Muscle layer of colon (tissue), 2 donors: ENCODE data around the gene SLC39A9.
"Not testable (repeated sequence)": the region's sequence is repeated elsewhere in the genome, so short reads cannot be mapped to it uniquely, and the experiment has no call there.

Experiments used
- H3K27ac ChIP-seq: one replicate; pipeline ENCODE4 v1.7.0; 2013; ENCODE audit warnings: low read depth, mild to moderate bottlenecking, low read length, moderate library complexity
- H3K27me3 ChIP-seq, 2 donors: one replicate each; pipeline ENCODE4 v1.7.0; 2013; ENCODE audit warnings: low read length in 2 of 2, mild to moderate bottlenecking in 2 of 2; ENCODE audit not compliant: insufficient read depth in 2 of 2, control insufficient read depth in 1 of 2
- H3K36me3 ChIP-seq: one replicate; pipeline ENCODE4 v1.7.0; 2013; ENCODE audit warnings: mild to moderate bottlenecking, low read length; ENCODE audit not compliant: insufficient read depth
- H3K4me1 ChIP-seq: one replicate; pipeline ENCODE4 v1.7.0; 2013; ENCODE audit warnings: mild to moderate bottlenecking, low read length; ENCODE audit not compliant: insufficient read depth
- H3K4me3 ChIP-seq, 2 donors: one replicate each; pipeline ENCODE4 v1.7.0; 2013; ENCODE audit warnings: low read length in 2 of 2, low read depth in 1 of 2, mild to moderate bottlenecking in 1 of 2, moderate library complexity in 1 of 2
- H3K9ac ChIP-seq: one replicate; pipeline ENCODE4 v1.7.0; 2013; ENCODE audit warnings: low read length
- H3K9me3 ChIP-seq: one replicate; pipeline ENCODE4 v1.7.0; 2013; ENCODE audit warnings: mild to moderate bottlenecking, low read length
- donor health status: abdominal sarcoma.
- donor health status: Adenocarcinoma of cecum.

Gene SLC39A9

GRCh38 chr14:69399750-69400149 is 1.3 kb downstream of the SLC39A9 start:
- Histone ChIP-seq H3K4me3 (peak overlapping the region; percentile 73 to 91), H3K4me1 (peaks cover 46% of the 10 kb centered on the region), H3K27me3 (no peaks in the 10 kb centered on the region), H3K36me3 (peaks cover 15% of the 10 kb centered on the region), H3K27ac (no peak overlapping the region), H3K9me3 (no peaks in the 10 kb centered on the region), H3K9ac (no peak overlapping the region)

GRCh38 chr14:69400154-69400553 is 1.7 kb downstream of the SLC39A9 start:
- H3K4me1 ChIP-seq: peaks cover 46% of the 10 kb centered on the region
- H3K4me3 ChIP-seq: peak overlapping the region in 1 of 2 donors; percentile 91
- H3K36me3 ChIP-seq: peaks cover 11% of the 10 kb centered on the region
- H3K9ac ChIP-seq: no peak overlapping the region
- no peak overlapping the region for H3K27ac ChIP-seq
- H3K27me3 ChIP-seq: no peaks in the 10 kb centered on the region
- H3K9me3 ChIP-seq: no peaks in the 10 kb centered on the region

- Histone ChIP-seq H3K9ac (no peak overlapping the region), H3K27ac (no peak overlapping the region), H3K27me3 (no peaks in the 10 kb centered on the region), H3K4me1 (peaks cover 34% of the 10 kb centered on the region), H3K36me3 (no peaks in the 10 kb centered on the region), H3K9me3 (no peaks in the 10 kb centered on the region), H3K4me3 (no peak overlapping the region)
Observed at GRCh38 chr14:69401841-69402240, 3.3 kb downstream of the SLC39A9 start.

DNA sequence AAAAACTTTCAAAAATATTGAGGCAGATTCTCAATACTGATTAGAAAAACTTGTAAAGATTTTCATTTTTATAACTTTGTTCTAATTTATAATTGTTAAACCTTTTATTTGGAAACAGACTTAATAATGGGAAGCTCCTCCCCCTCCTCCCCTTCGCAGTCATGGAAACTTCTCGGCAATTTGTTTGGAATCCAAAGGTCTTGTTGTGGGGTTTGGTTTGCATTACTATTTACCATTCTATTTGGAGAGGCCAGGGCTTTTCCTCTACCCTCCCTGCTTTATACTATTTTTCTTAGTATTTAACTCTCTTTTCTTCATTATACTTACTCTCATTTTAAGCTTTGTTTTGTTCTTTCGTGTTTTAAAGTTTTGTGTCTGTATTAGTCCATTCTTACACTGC is 6.0 kb downstream of the SLC39A9 start:
- H3K27me3 ChIP-seq: no peaks in the 10 kb centered on the region
- H3K4me3 ChIP-seq: no peak overlapping the region
- H3K9ac ChIP-seq: no peak overlapping the region
- H3K4me1 ChIP-seq: peaks cover 22% of the 10 kb centered on the region
- H3K36me3 ChIP-seq: no peaks in the 10 kb centered on the region
- no peaks in the 10 kb centered on the region for H3K9me3 ChIP-seq
- H3K27ac ChIP-seq: no peak overlapping the region

DNA sequence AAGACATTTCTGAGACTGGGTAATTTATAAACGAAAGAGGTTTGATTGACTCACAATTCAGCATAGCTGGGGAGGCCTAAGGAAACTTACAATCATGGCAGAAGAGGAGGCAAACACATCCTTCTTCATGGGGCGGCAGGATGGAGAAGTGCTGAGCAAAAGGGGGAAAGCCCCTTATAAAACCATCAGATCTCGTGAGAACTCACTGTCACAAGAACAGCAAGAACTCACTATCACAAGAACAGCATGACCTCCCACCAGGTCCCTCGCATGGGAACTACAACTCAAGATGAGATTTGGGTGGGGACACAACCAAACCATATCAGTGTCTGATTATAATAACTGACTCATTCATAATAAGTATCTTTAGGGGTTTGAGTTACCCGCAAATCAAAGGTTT is 6.4 kb downstream of the SLC39A9 start:
- H3K4me3 ChIP-seq: no peak overlapping the region
- no peak overlapping the region for H3K9ac ChIP-seq
- H3K27me3 ChIP-seq: no peaks in the 10 kb centered on the region
- no peak overlapping the region for H3K27ac ChIP-seq
- H3K9me3 ChIP-seq: no peaks in the 10 kb centered on the region
- peaks cover 18% of the 10 kb centered on the region for H3K4me1 ChIP-seq
- H3K36me3 ChIP-seq: no peaks in the 10 kb centered on the region

GRCh38 chr14:69405762-69406161 is 7.3 kb downstream of the SLC39A9 start:
- Histone ChIP-seq H3K9me3 (no peaks in the 10 kb centered on the region), H3K27me3 (no peaks in the 10 kb centered on the region), H3K9ac (no peak overlapping the region), H3K36me3 (no peaks in the 10 kb centered on the region), H3K4me3 (no peak overlapping the region), H3K4me1 (peaks cover 9% of the 10 kb centered on the region), H3K27ac (no peak overlapping the region)

- Histone ChIP-seq H3K4me1 (no peaks in the 10 kb centered on the region), H3K27ac (no peak overlapping the region), H3K4me3 (no peak overlapping the region)
Observed at GRCh38 chr14:69408331-69408960, 10.0 kb downstream of the SLC39A9 start.

GRCh38 chr14:69413483-69413882 is 15.0 kb downstream of the SLC39A9 start:
- H3K27ac ChIP-seq: no peak overlapping the region
- no peaks in the 10 kb centered on the region for H3K36me3 ChIP-seq
- no peaks in the 10 kb centered on the region for H3K4me1 ChIP-seq
- no peak overlapping the region for H3K9ac ChIP-seq
- H3K9me3 ChIP-seq: no peaks in the 10 kb centered on the region
- no peak overlapping the region for H3K4me3 ChIP-seq
- no peaks in the 10 kb centered on the region for H3K27me3 ChIP-seq

More at GRCh38 chr14:69408331-69408960, 10.0 kb downstream of the SLC39A9 start:
- H3K9me3 ChIP-seq: no peaks in the 10 kb centered on the region
- H3K9ac ChIP-seq: no peak overlapping the region
- no peaks in the 10 kb centered on the region for H3K27me3 ChIP-seq
- H3K36me3 ChIP-seq: no peaks in the 10 kb centered on the region

GRCh38 chr14:69416087-69416486 is 17.6 kb downstream of the SLC39A9 start:
- H3K9ac ChIP-seq, H3K4me3 ChIP-seq, H3K36me3 ChIP-seq, H3K4me1 ChIP-seq, H3K27ac ChIP-seq, H3K27me3 ChIP-seq, H3K9me3 ChIP-seq: not testable (repeated sequence)

DNA sequence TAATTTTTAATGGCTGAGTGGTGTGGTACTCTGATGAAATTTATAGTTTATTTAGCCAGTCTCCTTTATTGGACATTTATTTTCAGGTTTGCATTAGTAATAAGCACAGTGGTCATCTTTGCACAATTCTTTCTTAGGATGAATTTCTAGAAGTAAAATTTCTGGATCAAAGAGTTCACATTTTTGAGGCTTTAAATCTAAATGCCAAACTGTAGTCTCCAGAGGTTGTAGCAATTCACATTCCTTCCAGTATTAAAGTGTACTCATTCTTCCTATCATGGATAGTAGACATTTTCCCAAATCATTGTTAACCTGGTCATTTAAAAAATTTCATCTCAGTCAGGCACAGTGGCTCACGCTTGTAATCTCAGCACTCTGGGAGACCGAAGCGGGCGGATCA is 24.8 kb downstream of the SLC39A9 start:
- no peaks in the 10 kb centered on the region for H3K27me3 ChIP-seq
- H3K9me3 ChIP-seq: no peaks in the 10 kb centered on the region
- no peak overlapping the region for H3K9ac ChIP-seq
- H3K27ac ChIP-seq: no peak overlapping the region
- peaks cover 11% of the 10 kb centered on the region for H3K36me3 ChIP-seq
- H3K4me1 ChIP-seq: no peaks in the 10 kb centered on the region
- H3K4me3 ChIP-seq: no peak overlapping the region

DNA sequence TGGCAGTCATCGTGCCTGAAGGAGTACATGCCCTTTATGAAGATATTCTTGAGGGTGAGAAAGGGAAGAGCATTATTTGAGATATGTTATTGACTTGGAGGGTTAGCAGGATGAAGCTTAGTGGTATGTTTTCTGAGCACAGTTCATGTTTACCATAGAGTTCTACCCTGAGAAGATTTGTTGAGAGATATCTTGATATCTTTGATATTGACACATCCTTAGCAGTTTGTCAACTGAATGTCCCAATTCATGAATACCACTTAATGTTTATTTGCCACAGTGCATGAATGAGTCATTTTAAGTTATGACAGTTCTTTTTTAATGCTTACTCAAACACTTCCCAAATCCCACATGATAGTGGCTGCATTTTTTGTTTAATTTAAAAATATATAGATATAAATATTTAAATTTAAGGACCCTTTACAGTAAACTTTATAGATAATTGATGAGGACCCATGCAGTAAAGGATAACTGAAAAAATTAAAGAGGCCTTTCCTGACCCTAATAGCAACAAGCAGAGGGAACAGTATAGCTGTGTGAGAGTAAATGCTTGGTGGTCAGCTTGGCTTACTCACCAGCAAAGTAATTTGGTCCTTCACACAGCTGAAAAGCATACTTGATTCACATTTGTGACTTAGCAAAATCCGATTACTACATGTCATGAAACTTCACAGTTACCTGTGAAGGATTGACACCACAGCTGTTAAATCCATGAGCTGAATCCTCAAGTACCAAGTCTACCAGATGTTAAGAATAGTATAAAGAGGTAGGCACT is 25.8 kb downstream of the SLC39A9 start:
- Histone ChIP-seq H3K36me3 (peaks cover 11% of the 10 kb centered on the region), H3K4me1 (no peaks in the 10 kb centered on the region), H3K9me3 (no peaks in the 10 kb centered on the region), H3K9ac (no peak overlapping the region), H3K27me3 (no peaks in the 10 kb centered on the region), H3K4me3 (no peak overlapping the region), H3K27ac (no peak overlapping the region)

GRCh38 chr14:69427596-69427995 is 29.1 kb downstream of the SLC39A9 start:
- Histone ChIP-seq H3K36me3 (peaks cover 11% of the 10 kb centered on the region), H3K9me3 (no peaks in the 10 kb centered on the region), H3K27ac (no peak overlapping the region), H3K4me3 (no peak overlapping the region), H3K4me1 (no peaks in the 10 kb centered on the region), H3K27me3 (no peaks in the 10 kb centered on the region), H3K9ac (no peak overlapping the region)
